ENCODE data around the gene SGK2.
"Not testable (repeated sequence)": the region's sequence is repeated elsewhere in the genome, so short reads cannot be mapped to it uniquely, and the experiment has no call there.

Gene SGK2

DNA sequence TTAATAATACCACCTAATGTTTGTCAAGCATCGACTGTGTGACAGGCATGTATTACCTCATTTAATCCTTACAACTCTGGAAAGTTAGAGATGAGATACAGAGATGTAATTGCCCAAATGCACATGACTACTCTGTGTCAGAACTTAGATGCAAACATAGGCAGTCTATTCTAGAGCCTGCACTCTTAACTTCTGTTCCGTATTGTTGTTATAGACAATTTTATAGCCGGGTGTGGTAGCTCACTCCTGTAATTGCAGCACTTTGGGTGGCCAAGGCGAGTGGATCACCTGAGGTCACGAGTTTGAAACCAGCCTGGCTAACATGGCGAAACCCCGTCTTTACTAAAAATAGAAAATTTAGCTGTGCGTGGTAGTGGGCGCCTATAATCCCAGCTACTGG, 46.9 kb downstream of the SGK2 start:
- DNase-seq = no peak

DNA sequence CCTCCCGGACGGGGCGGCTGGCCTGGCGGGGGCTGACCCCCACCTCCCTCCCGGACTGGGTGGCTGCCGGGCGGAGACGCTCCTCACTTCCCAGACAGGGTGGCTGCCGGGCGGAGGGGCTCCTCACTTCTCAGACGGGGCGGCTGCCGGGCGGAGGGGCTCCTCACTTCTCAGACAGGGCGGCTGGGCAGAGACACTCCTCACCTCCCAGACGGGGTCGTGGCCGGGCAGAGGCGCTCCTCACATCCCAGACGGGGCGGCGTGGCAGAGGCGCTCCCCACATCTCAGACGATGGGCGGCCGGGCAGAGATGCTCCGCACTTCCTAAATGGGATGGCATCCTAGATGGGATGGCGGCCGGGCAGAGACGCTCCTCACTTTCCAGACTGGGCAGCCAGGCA, 48.5 kb downstream of the SGK2 start:
- not testable (repeated sequence) for DNase-seq

- no peak for DNase-seq
These were observed 72.8 kb downstream of the SGK2 start for GRCh38 chr20:43631598-43631997.

Data from CD4-positive, alpha-beta T cell treated with Interferon gamma for 1 hour (primary cell).